GM18508 (cell line): ENCODE data around the gene SMIM41.

ENCODE experiments used
- ATAC-seq: cut with Tn5 transposase; IDR thresholded peaks from one replicate; pipeline ENCODE4 v1.9.1; 2021; ENCODE audit warnings: moderate number of reproducible peaks; ENCODE audit not compliant: insufficient read depth, unreplicated experiment

Gene SMIM41

GRCh38 chr12:52157566-52158150 is 78.2 kb downstream of the SMIM41 start:
- no peak for ATAC-seq
